GM18867 (cell line): ENCODE measurements around the gene FOXF1.

Experiments used
- ATAC-seq: cut with Tn5 transposase; IDR thresholded peaks from one replicate; pipeline ENCODE4 v1.9.1; 2021; ENCODE audit warnings: mild to moderate bottlenecking, moderate library complexity; ENCODE audit not compliant: unreplicated experiment

The FOXF1 gene

GRCh38 chr16:86510465-86511261 lies at the start of gene FOXF1:
Gene FOXF1 (plus strand): TSS chr16:86510527. CDS start chr16:86510570, 43 bp downstream.
- ATAC-seq, result no peak

GRCh38 chr16:86461037-86461436 lies 49.3 kb upstream of the FOXF1 start:
- no peak for ATAC-seq

GRCh38 chr16:86462334-86463084 lies 47.8 kb upstream of the FOXF1 start:
- ATAC-seq, result no peak

- ATAC-seq, result no peak
Observed at GRCh38 chr16:86464044-86464443, 46.3 kb upstream of the FOXF1 start.

- no peak for ATAC-seq
Observed at GRCh38 chr16:86465434-86465833, 44.9 kb upstream of the FOXF1 start.

- no peak for ATAC-seq
Observed at GRCh38 chr16:86466696-86467406, 43.5 kb upstream of the FOXF1 start.

GRCh38 chr16:86467490-86467889 lies 42.8 kb upstream of the FOXF1 start:
- no peak for ATAC-seq

GRCh38 chr16:86470964-86471363 lies 39.4 kb upstream of the FOXF1 start:
- no peak for ATAC-seq

- no peak for ATAC-seq
Observed at GRCh38 chr16:86471896-86472295, 38.4 kb upstream of the FOXF1 start.

- ATAC-seq, result no peak
Observed at GRCh38 chr16:86472366-86472765, 38.0 kb upstream of the FOXF1 start.

- ATAC-seq, result no peak
Observed at GRCh38 chr16:86476956-86477534, 33.3 kb upstream of the FOXF1 start.

GRCh38 chr16:86477642-86478041 lies 32.7 kb upstream of the FOXF1 start:
- no peak for ATAC-seq

GRCh38 chr16:86478779-86479178 lies 31.5 kb upstream of the FOXF1 start:
- ATAC-seq, result no peak

GRCh38 chr16:86479419-86479818 lies 30.9 kb upstream of the FOXF1 start:
- no peak for ATAC-seq

GRCh38 chr16:86480444-86480843 lies 29.9 kb upstream of the FOXF1 start:
- no peak for ATAC-seq

- no peak for ATAC-seq
Observed at GRCh38 chr16:86481607-86482006, 28.7 kb upstream of the FOXF1 start.

GRCh38 chr16:86484240-86484639 lies 26.1 kb upstream of the FOXF1 start:
- no peak for ATAC-seq

GRCh38 chr16:86485746-86486145 lies 24.6 kb upstream of the FOXF1 start:
- ATAC-seq, result no peak

- ATAC-seq, result no peak
Observed at GRCh38 chr16:86490859-86491639, 19.3 kb upstream of the FOXF1 start.

GRCh38 chr16:86491640-86492023 lies 18.7 kb upstream of the FOXF1 start:
- ATAC-seq, result no peak
